Endothelial cell of umbilical vein (primary cell): ENCODE measurements around the gene CASP9.

Experiments
- EZH2 ChIP-seq: IDR thresholded peaks from 2 replicates; pipeline ENCODE4 v1.6.1; 2012; ENCODE audit warnings: borderline replicate concordance, low read depth, mild to moderate bottlenecking, moderate library complexity, low read length, inconsistent platforms; ENCODE audit not compliant: severe bottlenecking
- FOS ChIP-seq: IDR thresholded peaks from 2 replicates; pipeline ENCODE4 v1.6.1; 2011; ENCODE audit warnings: mild to moderate bottlenecking, low read length, moderate library complexity, borderline replicate concordance; ENCODE audit not compliant: insufficient read depth
- GATA2 ChIP-seq: IDR thresholded peaks from 2 replicates; pipeline ENCODE4 v1.7.0; 2011; ENCODE audit warnings: low read depth, mild to moderate bottlenecking, moderate library complexity, mixed read lengths, low read length; ENCODE audit not compliant: insufficient read length, insufficient read depth
- MYC ChIP-seq: IDR thresholded peaks from one replicate; pipeline ENCODE4 v1.6.1; 2011; ENCODE audit warnings: mild to moderate bottlenecking, low read depth, low read length
- POLR2A ChIP-seq: IDR thresholded peaks from 2 replicates; pipeline ENCODE4 v1.6.1; 2012; ENCODE audit warnings: low read depth, mild to moderate bottlenecking, control low read depth, low read length
- TF ChIP-seq, protein P1 (sequence below), 2 donors: IDR thresholded peaks; 1 replicate in 1 of 2; 2 replicates in 1 of 2; pipeline ENCODE4 v1.5.1; 2011; ENCODE audit warnings: low read length in 2 of 2, mild to moderate bottlenecking in 2 of 2, moderate library complexity in 2 of 2, control low read depth in 1 of 2, inconsistent platforms in 1 of 2, low read depth in 1 of 2; ENCODE audit not compliant: insufficient read depth in 1 of 2; ENCODE audit errors: extremely low read depth in 1 of 2

DNA sequence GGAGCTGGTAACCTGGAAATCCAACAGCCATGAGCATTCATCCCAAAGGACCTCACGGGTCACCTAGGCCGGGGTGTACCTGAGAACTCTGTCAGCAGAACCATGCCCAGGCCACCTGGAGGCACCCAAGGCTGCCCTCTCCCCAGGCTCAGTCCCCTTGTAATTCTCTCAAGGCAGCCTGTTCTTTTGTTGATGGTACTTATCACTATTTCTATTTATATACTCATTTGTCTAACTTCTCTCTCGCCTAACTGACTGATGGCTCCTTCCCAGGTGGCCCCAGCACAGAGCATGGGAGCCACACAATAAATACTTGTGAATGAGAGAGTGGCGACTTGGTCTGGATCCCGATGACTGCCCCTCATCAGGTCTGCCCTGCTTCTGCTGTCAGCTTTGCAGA is 16.7 kb downstream of the CASP9 start:
- TF ChIP-seq POLR2A (no peak), MYC (no peak), EZH2 (no peak), GATA2 (no peak), FOS (no peak)
- TF ChIP-seq, protein P1, sequence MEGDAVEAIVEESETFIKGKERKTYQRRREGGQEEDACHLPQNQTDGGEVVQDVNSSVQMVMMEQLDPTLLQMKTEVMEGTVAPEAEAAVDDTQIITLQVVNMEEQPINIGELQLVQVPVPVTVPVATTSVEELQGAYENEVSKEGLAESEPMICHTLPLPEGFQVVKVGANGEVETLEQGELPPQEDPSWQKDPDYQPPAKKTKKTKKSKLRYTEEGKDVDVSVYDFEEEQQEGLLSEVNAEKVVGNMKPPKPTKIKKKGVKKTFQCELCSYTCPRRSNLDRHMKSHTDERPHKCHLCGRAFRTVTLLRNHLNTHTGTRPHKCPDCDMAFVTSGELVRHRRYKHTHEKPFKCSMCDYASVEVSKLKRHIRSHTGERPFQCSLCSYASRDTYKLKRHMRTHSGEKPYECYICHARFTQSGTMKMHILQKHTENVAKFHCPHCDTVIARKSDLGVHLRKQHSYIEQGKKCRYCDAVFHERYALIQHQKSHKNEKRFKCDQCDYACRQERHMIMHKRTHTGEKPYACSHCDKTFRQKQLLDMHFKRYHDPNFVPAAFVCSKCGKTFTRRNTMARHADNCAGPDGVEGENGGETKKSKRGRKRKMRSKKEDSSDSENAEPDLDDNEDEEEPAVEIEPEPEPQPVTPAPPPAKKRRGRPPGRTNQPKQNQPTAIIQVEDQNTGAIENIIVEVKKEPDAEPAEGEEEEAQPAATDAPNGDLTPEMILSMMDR (IDR thresholded peaks at IDR 0.05; ENCODE audit: extremely low read depth in 1 of 2, insufficient read depth in 1 of 2, low read depth in 1 of 2, low read length in 2 of 2) = no peak
